Measurements from ENCODE around the gene BCL2L11.

The BCL2L11 gene

GRCh38 chr2:111213877-111214276 is 93.2 kb downstream of the BCL2L11 start:
- TF ChIP-seq GATA3 (IDR thresholded peaks at IDR 0.05; ENCODE audit: low read depth, low read length) (no peak), GATA2 (IDR thresholded peaks at IDR 0.05; ENCODE audit: low read depth, low read length) (no peak)

- no peak for TF ChIP-seq GATA2 (IDR thresholded peaks at IDR 0.05; ENCODE audit: low read depth, low read length)
- no peak for TF ChIP-seq GATA3 (IDR thresholded peaks at IDR 0.05; ENCODE audit: low read depth, low read length)
These were observed 96.3 kb downstream of the BCL2L11 start for GRCh38 chr2:111216811-111217652.
